GDM1 (cell line): Measurements from ENCODE around the gene CNGA3.

Source experiments
- DNase-seq: peaks from one replicate; lab custom pipeline; 2025; lab: John Stamatoyannopoulos, UW

Gene CNGA3

GRCh38 chr2:98444436-98445176 is 98.3 kb downstream of the CNGA3 start, which contains the start of gene INPP4A:
TSS of gene INPP4A (plus strand) at chr2:98444858. CDS start at chr2:98520049, 75,191 bp downstream.
- peak; percentile 68 for DNase-seq

GRCh38 chr2:98445177-98445682 is 99.0 kb downstream of the CNGA3 start:
- no peak for DNase-seq

DNA sequence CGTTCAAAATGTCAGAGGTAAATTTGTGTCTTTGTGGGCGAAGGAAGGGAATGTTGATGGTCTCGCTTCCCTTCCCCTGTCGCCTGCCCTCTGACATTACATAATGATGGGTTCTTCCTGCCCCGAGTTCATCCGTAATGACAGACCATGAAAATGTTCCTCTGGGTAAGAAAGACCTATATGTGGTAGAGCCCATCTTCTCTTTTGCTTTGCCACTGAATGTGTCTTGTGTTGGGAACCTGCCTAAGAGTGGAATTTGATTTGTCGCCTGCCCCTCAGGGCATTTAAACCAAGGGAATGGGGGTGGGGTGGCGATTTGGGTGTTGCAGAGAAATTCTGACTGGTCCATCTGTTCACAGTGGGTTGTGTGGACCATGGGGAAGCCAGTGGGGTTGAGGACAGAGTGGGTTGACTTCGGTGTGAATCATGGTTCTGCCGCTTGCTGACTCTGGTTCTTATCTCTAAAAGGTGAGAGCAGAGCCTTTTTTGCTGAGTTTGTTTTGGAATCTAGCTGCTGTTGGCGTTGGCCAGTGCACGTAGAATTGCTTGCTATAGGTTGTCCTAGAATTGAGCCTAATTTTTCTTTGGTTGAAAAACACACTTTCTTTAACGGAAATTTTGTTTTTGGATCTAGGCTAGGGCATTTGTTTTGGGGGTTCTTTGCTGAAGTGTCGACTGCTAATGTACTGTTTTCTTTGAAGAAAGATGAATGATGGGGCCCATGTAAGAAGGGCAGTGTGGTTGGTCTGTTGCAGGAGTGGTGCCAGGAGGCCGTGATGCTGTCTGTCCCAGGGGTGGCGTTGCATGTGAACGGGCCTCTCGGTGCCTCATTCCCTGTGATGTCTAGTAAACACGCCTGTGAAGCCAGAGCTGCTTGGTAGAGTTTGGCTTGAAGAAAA is 99.7 kb downstream of the CNGA3 start:
- DNase-seq, result no peak

DNA sequence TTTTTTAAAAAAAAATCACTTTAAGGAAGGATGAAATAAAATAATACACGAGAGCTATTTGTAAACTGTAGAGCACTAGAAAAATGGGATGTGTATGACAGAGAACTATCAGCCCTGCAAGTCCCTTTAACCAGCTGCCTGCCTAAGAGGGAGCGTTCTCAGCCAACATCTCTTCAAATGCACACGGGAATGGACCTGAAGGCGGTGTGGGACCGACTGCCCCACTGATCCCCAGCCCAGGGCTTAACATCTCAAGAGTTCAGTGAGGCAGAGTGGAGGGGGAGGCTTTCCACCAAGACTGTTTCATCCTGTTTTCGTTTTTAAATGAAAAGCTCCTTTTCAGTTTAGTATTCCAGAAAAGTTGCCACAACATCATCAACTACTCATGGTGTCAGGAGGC is 100.6 kb downstream of the CNGA3 start:
- no peak for DNase-seq
